ENCODE measurements around the gene RPS4Y1. TPM values are rescaled to one million over a fixed set of nuclear protein-coding genes. Genes with fewer than 3 reads are reported as not detected.
A peak's percentile ranks its signal among the peaks of the same experiment; 100 is the strongest.

Gene RPS4Y1
- total RNA-seq, 1 donor: 24.6 TPM

DNA sequence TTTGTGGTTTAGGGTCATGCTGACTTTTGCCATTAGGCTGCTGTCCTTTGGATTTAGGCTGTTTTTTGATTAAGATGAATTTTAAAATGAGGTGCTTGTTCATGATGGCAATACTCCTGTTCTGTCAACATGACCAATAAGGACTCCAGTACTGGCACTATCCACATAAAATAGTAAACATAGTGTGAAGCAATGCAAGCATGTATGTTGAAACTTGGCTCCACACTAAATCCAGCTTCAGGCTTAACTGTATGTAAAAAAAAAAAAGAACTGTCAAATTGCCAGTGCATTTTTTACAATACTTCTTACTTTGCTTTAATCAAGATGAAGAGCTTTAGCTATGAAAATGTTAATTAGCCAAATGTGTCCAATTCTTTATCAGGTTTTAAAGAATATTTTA is 6.2 kb upstream of the RPS4Y1 start:
- DNase-seq (ENCODE audit: low read depth): peak; percentile 76
- H3K4me3 ChIP-seq (ENCODE audit: low read depth, low read length): no peak overlapping the region
- TF ChIP-seq, protein P1, sequence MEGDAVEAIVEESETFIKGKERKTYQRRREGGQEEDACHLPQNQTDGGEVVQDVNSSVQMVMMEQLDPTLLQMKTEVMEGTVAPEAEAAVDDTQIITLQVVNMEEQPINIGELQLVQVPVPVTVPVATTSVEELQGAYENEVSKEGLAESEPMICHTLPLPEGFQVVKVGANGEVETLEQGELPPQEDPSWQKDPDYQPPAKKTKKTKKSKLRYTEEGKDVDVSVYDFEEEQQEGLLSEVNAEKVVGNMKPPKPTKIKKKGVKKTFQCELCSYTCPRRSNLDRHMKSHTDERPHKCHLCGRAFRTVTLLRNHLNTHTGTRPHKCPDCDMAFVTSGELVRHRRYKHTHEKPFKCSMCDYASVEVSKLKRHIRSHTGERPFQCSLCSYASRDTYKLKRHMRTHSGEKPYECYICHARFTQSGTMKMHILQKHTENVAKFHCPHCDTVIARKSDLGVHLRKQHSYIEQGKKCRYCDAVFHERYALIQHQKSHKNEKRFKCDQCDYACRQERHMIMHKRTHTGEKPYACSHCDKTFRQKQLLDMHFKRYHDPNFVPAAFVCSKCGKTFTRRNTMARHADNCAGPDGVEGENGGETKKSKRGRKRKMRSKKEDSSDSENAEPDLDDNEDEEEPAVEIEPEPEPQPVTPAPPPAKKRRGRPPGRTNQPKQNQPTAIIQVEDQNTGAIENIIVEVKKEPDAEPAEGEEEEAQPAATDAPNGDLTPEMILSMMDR (IDR thresholded peaks at IDR 0.05; ENCODE audit: insufficient read depth, low read depth, low read length): no peak

DNA sequence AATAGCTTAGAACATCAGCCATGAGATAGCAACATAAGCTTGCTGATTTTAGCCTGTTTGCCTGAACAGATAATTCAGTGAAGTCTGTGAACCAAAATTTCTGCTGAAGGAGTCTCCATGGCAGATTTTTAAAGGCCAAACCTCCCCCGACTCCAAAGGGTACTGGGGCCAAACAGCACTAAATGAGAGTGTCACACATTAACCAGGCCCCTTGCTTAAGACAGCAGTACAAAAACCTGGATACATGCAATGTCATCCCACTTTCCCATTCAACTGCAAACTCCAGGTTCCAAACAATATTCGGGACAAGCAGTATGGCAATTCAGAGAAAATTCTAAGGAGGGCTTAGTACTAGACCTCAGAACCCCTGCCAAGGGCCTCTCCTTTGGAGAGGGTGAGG is 4.3 kb upstream of the RPS4Y1 start:
- DNase-seq (ENCODE audit: low read depth): no peak
- no peak overlapping the region for H3K4me3 ChIP-seq (ENCODE audit: low read depth, low read length)
- TF ChIP-seq, protein P1 (IDR thresholded peaks at IDR 0.05; ENCODE audit: insufficient read depth, low read depth, low read length): no peak

DNA sequence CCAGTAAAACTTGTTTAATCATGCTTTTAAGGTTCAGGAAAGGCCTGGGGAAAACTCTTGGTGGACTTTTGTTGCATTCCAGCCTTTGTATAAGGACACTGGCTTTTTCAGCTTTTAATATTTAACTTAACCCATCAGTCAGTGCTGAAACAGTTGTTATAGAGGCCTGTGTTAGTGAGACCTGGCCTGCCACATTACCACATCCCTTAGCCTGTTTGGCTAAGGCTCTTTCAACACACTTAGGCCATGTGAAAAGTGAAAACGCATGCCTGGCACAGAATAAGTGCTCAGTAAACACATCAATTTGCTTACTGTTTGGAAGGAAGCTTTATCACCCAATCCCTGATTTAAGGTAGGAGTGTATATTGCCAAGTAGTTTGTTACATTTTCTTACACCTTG is 3.5 kb upstream of the RPS4Y1 start:
- no peak overlapping the region for H3K4me3 ChIP-seq (ENCODE audit: low read depth, low read length)
- TF ChIP-seq, protein P1 (IDR thresholded peaks at IDR 0.05; ENCODE audit: insufficient read depth, low read depth, low read length): no peak
- no peak for DNase-seq (ENCODE audit: low read depth)

DNA sequence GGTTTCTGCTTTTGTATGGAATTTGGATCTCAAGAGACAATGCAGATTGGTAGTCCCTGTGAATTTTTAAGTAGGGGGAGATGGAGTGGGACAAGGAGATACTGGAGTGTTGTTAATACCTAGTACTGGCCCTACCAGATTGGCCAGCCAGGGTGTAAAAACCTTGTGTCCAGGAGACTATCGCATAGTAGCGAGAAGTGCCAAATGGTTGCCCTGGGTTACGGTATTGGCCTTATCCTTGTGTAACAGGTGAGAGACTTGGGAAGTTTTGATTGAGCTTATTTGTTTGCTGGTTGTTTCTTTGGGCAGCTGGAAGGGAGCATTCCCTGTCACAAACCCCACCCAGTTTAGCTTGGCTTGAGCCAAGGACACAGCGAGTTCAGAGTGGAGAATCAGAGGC is 5.4 kb downstream of the RPS4Y1 start:
- H3K4me3 ChIP-seq (ENCODE audit: low read depth, low read length): no peak overlapping the region
- DNase-seq (ENCODE audit: low read depth): no peak
- TF ChIP-seq, protein P1 (IDR thresholded peaks at IDR 0.05; ENCODE audit: insufficient read depth, low read depth, low read length): no peak

DNA sequence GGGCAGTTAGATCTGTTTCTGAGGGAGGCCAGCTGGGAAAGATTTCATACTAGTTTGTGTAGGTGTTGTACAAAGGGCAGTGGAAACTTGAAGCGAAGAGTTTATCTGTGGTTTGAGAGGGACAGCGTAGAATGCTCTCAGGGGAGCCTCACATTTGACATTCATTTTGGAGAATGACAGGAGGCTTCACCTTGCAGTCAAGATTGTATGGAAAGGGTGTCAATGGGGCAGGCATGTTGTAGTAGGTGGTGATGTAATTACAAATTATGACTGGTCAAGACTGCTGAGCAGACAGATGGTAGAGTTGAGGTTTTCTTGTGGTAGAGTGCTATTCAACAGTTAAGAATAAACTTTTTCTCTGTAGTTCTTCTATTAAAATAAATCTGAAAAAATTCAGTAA is 7.0 kb downstream of the RPS4Y1 start:
- no peak for DNase-seq (ENCODE audit: low read depth)
- TF ChIP-seq, protein P1 (IDR thresholded peaks at IDR 0.05; ENCODE audit: insufficient read depth, low read depth, low read length): no peak
- no peak overlapping the region for H3K4me3 ChIP-seq (ENCODE audit: low read depth, low read length)

DNA sequence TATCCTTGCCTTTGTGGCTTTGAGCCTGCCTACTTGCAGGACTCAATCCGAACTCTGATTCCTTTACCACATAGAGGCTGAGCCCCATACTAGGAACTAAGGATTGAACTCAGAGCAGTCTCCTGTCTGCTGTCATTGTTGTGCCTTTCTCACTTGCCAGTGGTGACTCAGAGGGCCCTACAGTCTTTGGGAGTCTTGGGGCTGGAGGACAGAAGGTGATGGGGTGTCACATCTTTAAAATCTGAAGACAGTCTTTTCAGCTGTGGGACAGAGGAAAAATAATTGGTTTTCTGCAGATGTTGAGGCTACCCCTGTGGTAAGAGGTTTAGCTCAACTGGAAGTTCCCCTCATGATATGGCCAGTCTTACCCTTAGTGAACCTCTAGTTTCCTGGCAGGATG is 8.0 kb downstream of the RPS4Y1 start:
- H3K4me3 ChIP-seq (ENCODE audit: low read depth, low read length): no peak overlapping the region
- DNase-seq (ENCODE audit: low read depth): no peak
- TF ChIP-seq, protein P1 (IDR thresholded peaks at IDR 0.05; ENCODE audit: insufficient read depth, low read depth, low read length): no peak

DNA sequence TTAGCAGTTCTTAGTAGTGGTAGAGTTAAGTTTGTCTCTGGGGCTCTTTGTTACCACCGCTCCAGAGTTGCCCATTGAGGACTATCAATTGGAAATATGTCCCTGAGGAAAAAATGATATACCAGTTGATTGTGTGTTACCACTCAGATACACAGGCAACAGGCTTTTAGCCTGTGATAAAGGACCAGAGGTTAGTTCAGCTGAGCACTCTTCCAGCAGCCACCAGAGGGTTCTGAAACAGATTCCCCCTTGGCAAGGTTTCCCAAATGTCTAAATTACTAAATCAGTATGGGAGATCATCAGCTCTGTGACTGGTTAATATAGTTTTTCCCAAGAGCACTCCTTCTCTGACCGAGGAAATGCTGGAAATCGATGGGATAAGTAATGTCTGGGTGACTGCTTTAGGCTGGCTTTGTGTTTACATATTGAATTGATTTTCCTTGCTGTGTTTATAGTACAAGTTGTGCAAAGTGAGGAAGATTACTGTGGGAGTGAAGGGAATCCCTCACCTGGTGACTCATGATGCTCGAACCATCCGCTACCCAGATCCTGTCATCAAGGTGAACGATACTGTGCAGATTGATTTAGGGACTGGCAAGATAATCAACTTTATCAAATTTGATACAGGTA is 12.9 kb downstream of the RPS4Y1 start:
- DNase-seq (ENCODE audit: low read depth): no peak
- TF ChIP-seq, protein P1 (IDR thresholded peaks at IDR 0.05; ENCODE audit: insufficient read depth, low read depth, low read length): no peak
- H3K4me3 ChIP-seq (ENCODE audit: low read depth, low read length): no peak overlapping the region
